Omental fat pad (tissue), 4 donors: ENCODE results near the gene OSBP2. TPM values are rescaled to one million over a fixed set of nuclear protein-coding genes. Genes with fewer than 3 reads are reported as not detected.

Experiments
- ATAC-seq: fragments of 150-250 bp; one replicate; pipeline ENCODE4 v1.9.1; 2016; ENCODE audit warnings: mild to moderate bottlenecking, moderate library complexity; ENCODE audit not compliant: low FRiP score
- DNase-seq: peaks from one replicate; pipeline ENCODE4 v3.0.0-alpha.2; 2019; ENCODE audit warnings: low spot score
- total RNA-seq, 4 donors: library from RNA; depleted of rRNA; stranded (reverse); fragments of >200 nt; gene quantifications; one replicate each; pipeline ENCODE4 v1.1.0, GENCODE V29; 2016
- TF ChIP-seq, protein P1 (sequence below), 3 donors: fragments of 450-650 bp; IDR thresholded peaks; one replicate each; pipeline ENCODE4 v1.5.1; 2016 to 2017; ENCODE audit warnings: antibody characterized with exemption in 3 of 3, mild to moderate bottlenecking in 3 of 3, moderate library complexity in 2 of 3

Gene OSBP2
- total RNA-seq, 4 donors from 2014 or later: 1.3 to 7.4 (median 4.4) TPM

DNA sequence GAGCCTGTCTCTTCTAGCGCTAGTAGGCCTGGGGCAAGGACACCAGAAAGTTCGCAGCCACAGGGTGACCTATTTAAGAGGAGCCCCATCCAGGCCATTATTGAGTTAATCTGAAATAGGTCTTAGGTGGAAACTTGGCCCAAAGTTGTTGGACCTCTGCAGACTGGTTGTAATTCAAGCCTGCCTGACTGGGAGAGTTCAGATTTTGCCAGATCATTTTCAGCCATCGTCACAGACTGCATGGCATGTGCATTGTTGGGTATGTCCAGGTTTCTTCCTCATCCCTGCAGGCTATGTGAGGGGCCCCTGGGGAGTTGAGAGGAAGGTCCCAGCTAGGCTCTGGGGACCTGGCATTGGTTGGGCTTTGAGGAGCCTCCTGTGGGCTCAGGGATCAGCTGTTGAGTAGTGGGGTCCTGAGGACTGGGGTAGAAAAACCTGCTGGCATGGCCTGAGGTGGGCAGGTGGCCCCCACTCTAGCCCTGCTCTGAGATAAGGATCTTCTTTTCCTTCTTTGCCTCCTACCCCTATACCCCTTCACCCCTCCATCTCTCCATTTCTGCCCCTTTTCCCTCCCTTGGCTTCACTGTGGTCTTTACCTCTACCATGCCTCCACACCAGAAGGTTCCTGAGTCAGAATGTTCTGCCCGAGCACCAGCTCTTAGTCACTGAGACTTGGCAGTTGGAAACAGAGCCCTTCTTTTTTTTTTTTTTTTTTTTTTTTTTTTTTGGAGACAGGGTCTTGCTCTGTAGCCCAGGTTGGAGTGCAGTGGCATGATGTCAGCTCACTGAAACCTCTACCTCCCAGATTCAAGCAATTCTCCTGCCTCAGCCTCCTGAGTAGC, 161.2 kb downstream of the OSBP2 start:
- DNase-seq (no peak), ATAC-seq (no peak)
- TF ChIP-seq, protein P1, sequence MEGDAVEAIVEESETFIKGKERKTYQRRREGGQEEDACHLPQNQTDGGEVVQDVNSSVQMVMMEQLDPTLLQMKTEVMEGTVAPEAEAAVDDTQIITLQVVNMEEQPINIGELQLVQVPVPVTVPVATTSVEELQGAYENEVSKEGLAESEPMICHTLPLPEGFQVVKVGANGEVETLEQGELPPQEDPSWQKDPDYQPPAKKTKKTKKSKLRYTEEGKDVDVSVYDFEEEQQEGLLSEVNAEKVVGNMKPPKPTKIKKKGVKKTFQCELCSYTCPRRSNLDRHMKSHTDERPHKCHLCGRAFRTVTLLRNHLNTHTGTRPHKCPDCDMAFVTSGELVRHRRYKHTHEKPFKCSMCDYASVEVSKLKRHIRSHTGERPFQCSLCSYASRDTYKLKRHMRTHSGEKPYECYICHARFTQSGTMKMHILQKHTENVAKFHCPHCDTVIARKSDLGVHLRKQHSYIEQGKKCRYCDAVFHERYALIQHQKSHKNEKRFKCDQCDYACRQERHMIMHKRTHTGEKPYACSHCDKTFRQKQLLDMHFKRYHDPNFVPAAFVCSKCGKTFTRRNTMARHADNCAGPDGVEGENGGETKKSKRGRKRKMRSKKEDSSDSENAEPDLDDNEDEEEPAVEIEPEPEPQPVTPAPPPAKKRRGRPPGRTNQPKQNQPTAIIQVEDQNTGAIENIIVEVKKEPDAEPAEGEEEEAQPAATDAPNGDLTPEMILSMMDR (IDR thresholded peaks at IDR 0.05): no peak

DNA sequence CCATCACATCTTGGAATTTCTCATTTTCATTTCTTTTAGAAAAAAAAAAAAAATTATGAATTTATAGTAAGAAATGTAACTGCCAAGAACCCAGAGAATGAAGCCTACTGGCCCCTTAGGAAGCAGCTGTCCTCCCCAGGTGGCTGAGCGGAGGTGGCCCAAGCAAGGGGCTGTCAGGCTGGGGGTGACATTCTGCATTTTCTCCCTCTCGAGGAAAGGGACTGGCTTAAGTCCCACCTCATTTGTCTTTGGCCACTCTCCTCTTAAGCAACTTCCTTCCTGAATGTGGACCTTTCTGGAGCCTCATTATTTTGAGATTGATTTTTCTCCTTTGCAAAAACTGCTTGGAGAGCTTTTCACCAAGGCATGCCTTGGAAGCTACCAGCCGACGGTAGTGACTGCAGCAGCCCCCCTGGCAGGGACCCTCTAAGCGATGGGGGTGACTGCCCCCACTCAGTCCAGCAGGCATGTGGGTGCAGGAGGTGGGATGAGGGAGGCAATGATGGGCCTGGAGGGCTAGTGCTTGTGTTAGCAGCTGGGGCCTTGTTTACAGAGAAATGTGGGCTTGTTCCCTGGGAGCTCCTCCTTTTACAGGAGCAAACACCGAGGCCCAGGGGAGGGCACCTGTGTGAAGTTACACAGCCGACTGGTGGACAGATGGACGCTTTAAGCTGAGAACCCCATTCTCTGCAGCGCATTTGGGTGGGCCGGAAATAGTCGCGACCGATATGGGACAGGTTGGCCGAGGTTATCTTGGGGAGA, 162.2 kb downstream of the OSBP2 start:
- ATAC-seq (no peak), DNase-seq (no peak)
- TF ChIP-seq, protein P1 (IDR thresholded peaks at IDR 0.05): no peak

DNA sequence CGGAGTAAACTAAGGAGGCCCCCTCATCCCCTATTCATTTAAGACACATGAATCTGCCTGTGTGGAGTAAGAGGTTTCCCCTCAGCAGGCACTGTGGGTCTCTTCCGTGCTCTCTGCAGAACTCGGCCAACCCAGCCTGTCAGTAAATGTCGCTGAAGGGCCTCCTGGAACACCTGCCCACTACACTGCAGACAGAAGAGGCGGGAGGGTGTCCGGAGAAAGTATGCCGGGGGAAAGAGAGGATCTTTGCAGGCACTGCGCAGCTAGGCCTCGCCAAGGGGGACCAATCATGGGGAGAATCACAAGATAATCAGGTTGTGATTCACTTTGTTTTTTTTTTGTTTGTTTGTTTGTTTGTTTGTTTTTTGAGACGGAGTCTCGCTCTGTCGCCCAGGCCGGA, 163.1 kb downstream of the OSBP2 start:
- no peak for ATAC-seq
- DNase-seq: no peak

DNA sequence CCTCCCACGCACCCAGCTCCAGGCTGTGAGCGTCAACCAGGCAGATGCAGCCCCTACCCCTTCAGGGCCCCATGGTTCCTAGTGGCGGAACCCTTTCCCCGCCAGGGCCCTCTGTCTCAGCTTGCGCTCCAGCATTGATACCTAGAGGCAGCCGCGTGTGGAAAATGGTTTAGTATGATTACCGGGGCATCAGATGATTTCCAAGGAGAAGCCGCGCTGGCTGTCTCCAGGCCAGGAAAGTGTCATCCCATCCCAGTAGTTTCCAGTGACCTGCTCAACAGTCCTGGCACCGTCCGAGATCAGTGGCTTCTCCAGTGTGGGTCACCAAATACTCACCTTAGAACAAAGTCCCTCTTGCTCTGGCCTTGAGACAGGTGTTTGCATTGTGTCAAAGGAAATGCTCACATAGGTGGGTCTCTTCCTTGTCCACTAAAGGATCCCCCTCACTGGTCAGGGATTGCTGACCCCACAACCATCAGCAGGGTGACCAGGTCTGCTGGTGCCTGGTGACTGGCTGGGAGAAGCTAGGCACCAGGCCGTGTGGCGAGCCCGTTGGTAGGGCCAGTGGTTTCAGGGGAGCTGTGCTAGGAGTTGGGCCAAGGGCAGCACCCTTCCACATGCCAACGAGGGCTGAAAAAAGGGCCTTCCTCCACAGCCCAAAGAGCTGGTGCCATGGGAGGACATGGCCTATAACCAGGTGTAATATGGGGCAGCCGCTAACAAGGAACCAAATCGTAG, 164.5 kb downstream of the OSBP2 start:
- DNase-seq (no peak), ATAC-seq (no peak)
- TF ChIP-seq, protein P1 (IDR thresholded peaks at IDR 0.05): no peak

More for the DNA sequence above, 163.1 kb downstream of the OSBP2 start:
- TF ChIP-seq, protein P1 (IDR thresholded peaks at IDR 0.05): no peak

DNA sequence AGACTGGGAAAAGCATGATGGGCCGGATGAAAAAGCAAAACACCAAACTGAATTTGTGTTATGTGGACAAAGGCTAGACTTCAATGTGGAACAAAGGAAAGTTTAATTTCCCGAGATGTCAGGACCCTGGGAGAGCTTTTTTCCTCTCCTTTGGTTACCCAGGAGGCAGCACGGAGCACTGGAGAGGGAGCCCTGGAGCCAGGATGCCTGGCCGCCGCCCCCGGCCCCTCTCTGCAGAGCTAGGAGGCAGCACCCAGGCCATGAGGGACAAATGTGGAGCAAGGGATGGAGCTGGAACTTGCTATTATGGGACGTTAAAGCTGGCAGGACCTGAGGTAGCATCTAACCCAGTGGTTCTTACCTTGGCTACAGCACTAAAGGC, 165.0 kb downstream of the OSBP2 start:
- ATAC-seq: no peak
- DNase-seq: no peak
- TF ChIP-seq, protein P1 (IDR thresholded peaks at IDR 0.05): no peak

DNA sequence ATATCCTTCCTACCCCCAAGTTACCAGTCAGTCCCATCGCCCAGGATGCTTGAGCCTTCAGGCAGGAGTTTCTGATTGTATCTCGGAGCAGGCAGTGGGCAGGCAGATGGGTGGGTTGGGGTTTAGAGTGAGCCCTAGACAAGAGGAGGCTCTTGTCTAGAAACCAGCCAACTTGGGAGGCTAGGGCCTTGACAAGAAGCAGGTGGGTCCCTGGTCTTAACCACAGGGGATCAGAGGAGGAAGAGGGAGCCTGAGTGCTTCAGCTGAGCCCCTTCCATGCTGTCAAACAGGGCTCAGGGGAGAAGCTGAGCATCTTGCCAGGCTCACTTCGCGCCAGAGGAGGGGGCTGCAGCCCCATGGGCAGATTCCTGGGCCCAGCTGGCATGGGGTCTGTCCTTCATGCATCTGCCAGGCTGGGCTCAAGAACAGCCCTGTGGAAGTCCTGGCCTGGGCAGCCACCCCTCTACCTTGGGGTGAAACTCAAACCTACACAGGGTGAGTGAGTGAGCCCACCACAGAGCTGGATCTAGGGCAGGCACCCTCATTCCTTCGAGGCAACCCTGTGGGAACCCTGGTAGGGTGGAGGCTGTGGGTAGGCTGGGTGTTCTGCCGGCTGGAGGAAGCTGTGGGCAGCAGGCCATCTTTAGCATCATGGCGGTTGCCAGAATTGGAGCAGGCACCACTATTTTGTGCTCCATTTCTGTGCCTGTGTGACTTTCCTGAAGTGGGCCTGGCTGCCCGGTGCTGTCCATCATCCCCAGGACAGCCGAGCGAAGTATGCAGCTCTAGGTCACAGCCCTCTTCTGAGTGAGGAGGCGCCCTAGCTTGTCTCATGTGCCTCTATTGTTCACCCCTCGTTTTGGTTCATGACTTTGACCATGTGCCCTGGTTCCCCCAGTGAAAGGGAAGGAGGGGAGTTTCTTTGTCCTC, 165.8 kb downstream of the OSBP2 start:
- no peak for ATAC-seq
- DNase-seq: no peak
- TF ChIP-seq, protein P1 (IDR thresholded peaks at IDR 0.05): no peak
